Keratinocyte (primary cell): ENCODE data around the gene CACNA1C. TPM values are rescaled to one million over a fixed set of nuclear protein-coding genes. Genes with fewer than 3 reads are reported as not detected.

Experiments used
- DNase-seq: peaks from one replicate; pipeline ENCODE4 v3.0.0-alpha.2; 2011; ENCODE audit warnings: low read depth, missing footprints, low spot score
- FAIRE-seq: peaks from 2 replicates; lab custom pipeline; 2011; peaks lifted over from hg19 to GRCh38; lab: Jason Lieb, UNC
- H2AFZ ChIP-seq: 2 replicates; pipeline ENCODE4 v1.6.0; 2012; ENCODE audit warnings: low read length, control low read depth, inconsistent platforms; ENCODE audit not compliant: control insufficient read depth
- H3K27ac ChIP-seq: 2 replicates; pipeline ENCODE4 v1.5.1; 2011; ENCODE audit warnings: low read length; ENCODE audit not compliant: control insufficient read depth, insufficient read depth
- H3K27me3 ChIP-seq: 3 replicates; pipeline ENCODE4 v1.6.0; 2011; ENCODE audit warnings: low read length; ENCODE audit not compliant: control insufficient read depth, insufficient read depth; ENCODE audit errors: extremely low read depth
- H3K36me3 ChIP-seq, 2 experiments: 2 replicates in 1 of 2; 3 replicates in 1 of 2; pipeline ENCODE4 v1.5.1; 2011; ENCODE audit warnings: low read length in 2 of 2, mild to moderate bottlenecking in 1 of 2; ENCODE audit not compliant: control insufficient read depth in 2 of 2, insufficient read depth in 2 of 2; ENCODE audit errors: extremely low read depth in 1 of 2
- H3K4me1 ChIP-seq: 3 replicates; pipeline ENCODE4 v1.5.1; 2011; ENCODE audit warnings: low read length; ENCODE audit not compliant: control insufficient read depth, insufficient read depth; ENCODE audit errors: extremely low read depth
- H3K4me2 ChIP-seq: 3 replicates; pipeline ENCODE4 v1.6.0; 2011; ENCODE audit warnings: low read depth, low read length; ENCODE audit not compliant: control insufficient read depth, insufficient read depth; ENCODE audit errors: extremely low read depth
- H3K4me3 ChIP-seq, 3 experiments: fragments of 200-600 bp in 1 of 3; sonication (generic) in 1 of 3; 2 replicates in 2 of 3; 3 replicates in 1 of 3; pipeline ENCODE4 v1.5.1; 2011 to 2016; ENCODE audit warnings: low read length in 3 of 3, mild to moderate bottlenecking in 3 of 3, control low read depth in 2 of 3, inconsistent platforms in 1 of 3, low read depth in 1 of 3, mixed read lengths in 1 of 3, mixed run types in 1 of 3, moderate library complexity in 1 of 3; ENCODE audit not compliant: control insufficient read depth in 2 of 3, insufficient read depth in 2 of 3; ENCODE audit errors: extremely low read depth in 1 of 3
- H3K79me2 ChIP-seq: 2 replicates; pipeline ENCODE4 v1.6.0; 2012; ENCODE audit warnings: low read length; ENCODE audit not compliant: control insufficient read depth, insufficient read depth
- H3K9ac ChIP-seq: 3 replicates; pipeline ENCODE4 v1.6.0; 2011; ENCODE audit warnings: low read length; ENCODE audit not compliant: control insufficient read depth, insufficient read depth; ENCODE audit errors: extremely low read depth
- H3K9me1 ChIP-seq: 3 replicates; pipeline ENCODE4 v1.6.0; 2011; ENCODE audit warnings: low read length; ENCODE audit not compliant: control insufficient read depth, insufficient read depth; ENCODE audit errors: extremely low read depth
- H3K9me3 ChIP-seq: 2 replicates; pipeline ENCODE4 v1.5.1; 2012; ENCODE audit warnings: low read depth, low read length; ENCODE audit not compliant: control insufficient read depth
- H4K20me1 ChIP-seq: 3 replicates; pipeline ENCODE4 v1.6.0; 2011; ENCODE audit warnings: low read length; ENCODE audit not compliant: control insufficient read depth, insufficient read depth; ENCODE audit errors: extremely low read depth
- CTCF ChIP-seq, 3 experiments: IDR thresholded peaks in 1 of 3; conservative IDR thresholded peaks in 1 of 3; optimal IDR thresholded peaks in 1 of 3; 2 replicates in 2 of 3; 3 replicates in 1 of 3; pipeline versions ENCODE3 to v1.5.1; 2011; ENCODE audit warnings: low read length in 3 of 3, mild to moderate bottlenecking in 3 of 3, moderate library complexity in 2 of 3, control low read depth in 1 of 3, inconsistent platforms in 1 of 3; ENCODE audit not compliant: insufficient read depth in 2 of 3; ENCODE audit errors: extremely low read depth in 1 of 3
- EZH2 ChIP-seq: IDR thresholded peaks from one replicate; pipeline ENCODE4 v1.6.1; 2012; ENCODE audit warnings: inconsistent platforms, mild to moderate bottlenecking, low read length, moderate library complexity
- dilution Hi-C: fragments of 300-500 bp; cut with MboI; formaldehyde crosslinking; loops from one replicate; pipeline ENCODE4 v1.7.0; 2020; ENCODE audit warnings: low sequenced_read_pairs; ENCODE audit not compliant: extremely low pct_ligation_motif_present
- polyA plus RNA-seq, 5 experiments: library from polyadenylated mRNA; depleted of rRNA in 3 of 5; stranded (reverse) in 3 of 5; stranded (forward) in 1 of 5; unstranded in 1 of 5; fragments of >200 nt; gene quantifications; 1 replicate in 1 of 5; 2 replicates in 3 of 5; 3 replicates in 1 of 5; pipeline versions ENCODE4 v1.2.1 to v1.2.3, GENCODE V29; 2011 to 2012; ENCODE audit warnings: missing spikeins in 2 of 5, low read depth in 1 of 5, low replicate concordance in 1 of 5

The CACNA1C gene
- polyA plus RNA-seq, 1 donor (not counting 4 experiments of a cell fraction or from before 2014, with no cell fraction given) = not detected

- no peak for TF ChIP-seq CTCF (optimal IDR thresholded peaks at IDR 0.05 in 1 of 3, IDR thresholded peaks at IDR 0.05 in 1 of 3, conservative IDR thresholded peaks at IDR 0.05 in 1 of 3; ENCODE audit: extremely low read depth in 1 of 3, insufficient read depth in 2 of 3, low read length in 3 of 3)
- TF ChIP-seq EZH2 = no peak
- no peak for FAIRE-seq
- Histone ChIP-seq H4K20me1 (no peaks in the 10 kb centered on the region), H3K4me1 (no peaks in the 10 kb centered on the region), H2AFZ (no peak overlapping the region), H3K27me3 (no peaks in the 10 kb centered on the region), H3K9me3 (no peaks in the 10 kb centered on the region), H3K4me2 (no peak overlapping the region), H3K79me2 (no peaks in the 10 kb centered on the region), H3K4me3 (no peak overlapping the region), H3K9ac (no peak overlapping the region), H3K36me3 (no peaks in the 10 kb centered on the region), H3K27ac (no peak overlapping the region), H3K9me1 (no peaks in the 10 kb centered on the region)
- dilution Hi-C loops = no loop called here
- DNase-seq = no peak
Observed at GRCh38 chr12:2373307-2373706, 320.5 kb downstream of the CACNA1C start.

GRCh38 chr12:2374092-2374906, 321.5 kb downstream of the CACNA1C start:
- Histone ChIP-seq H3K36me3 (no peaks in the 10 kb centered on the region), H3K9ac (no peak overlapping the region), H3K9me3 (no peaks in the 10 kb centered on the region), H3K4me3 (no peak overlapping the region), H3K4me1 (no peaks in the 10 kb centered on the region), H3K79me2 (no peaks in the 10 kb centered on the region), H3K9me1 (no peaks in the 10 kb centered on the region), H3K27ac (no peak overlapping the region), H4K20me1 (no peaks in the 10 kb centered on the region), H2AFZ (no peak overlapping the region), H3K4me2 (no peak overlapping the region), H3K27me3 (no peaks in the 10 kb centered on the region)
- no peak for DNase-seq
- TF ChIP-seq EZH2 (no peak), CTCF (optimal IDR thresholded peaks at IDR 0.05 in 1 of 3, IDR thresholded peaks at IDR 0.05 in 1 of 3, conservative IDR thresholded peaks at IDR 0.05 in 1 of 3; ENCODE audit: extremely low read depth in 1 of 3, insufficient read depth in 2 of 3, low read length in 3 of 3) (no peak)
- no peak for FAIRE-seq
- dilution Hi-C loops = no loop called here
